Fibroblast of the conjunctiva (primary cell): Measurements from ENCODE around the gene GALR1.
"Not testable (repeated sequence)": the region's sequence is repeated elsewhere in the genome, so short reads cannot be mapped to it uniquely, and the experiment has no call there.

Experiments
- DNase-seq: peaks from one replicate; pipeline ENCODE4 v3.0.0-alpha.2; 2010; ENCODE audit warnings: low read depth

The GALR1 gene, protein sequence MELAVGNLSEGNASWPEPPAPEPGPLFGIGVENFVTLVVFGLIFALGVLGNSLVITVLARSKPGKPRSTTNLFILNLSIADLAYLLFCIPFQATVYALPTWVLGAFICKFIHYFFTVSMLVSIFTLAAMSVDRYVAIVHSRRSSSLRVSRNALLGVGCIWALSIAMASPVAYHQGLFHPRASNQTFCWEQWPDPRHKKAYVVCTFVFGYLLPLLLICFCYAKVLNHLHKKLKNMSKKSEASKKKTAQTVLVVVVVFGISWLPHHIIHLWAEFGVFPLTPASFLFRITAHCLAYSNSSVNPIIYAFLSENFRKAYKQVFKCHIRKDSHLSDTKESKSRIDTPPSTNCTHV

DNA sequence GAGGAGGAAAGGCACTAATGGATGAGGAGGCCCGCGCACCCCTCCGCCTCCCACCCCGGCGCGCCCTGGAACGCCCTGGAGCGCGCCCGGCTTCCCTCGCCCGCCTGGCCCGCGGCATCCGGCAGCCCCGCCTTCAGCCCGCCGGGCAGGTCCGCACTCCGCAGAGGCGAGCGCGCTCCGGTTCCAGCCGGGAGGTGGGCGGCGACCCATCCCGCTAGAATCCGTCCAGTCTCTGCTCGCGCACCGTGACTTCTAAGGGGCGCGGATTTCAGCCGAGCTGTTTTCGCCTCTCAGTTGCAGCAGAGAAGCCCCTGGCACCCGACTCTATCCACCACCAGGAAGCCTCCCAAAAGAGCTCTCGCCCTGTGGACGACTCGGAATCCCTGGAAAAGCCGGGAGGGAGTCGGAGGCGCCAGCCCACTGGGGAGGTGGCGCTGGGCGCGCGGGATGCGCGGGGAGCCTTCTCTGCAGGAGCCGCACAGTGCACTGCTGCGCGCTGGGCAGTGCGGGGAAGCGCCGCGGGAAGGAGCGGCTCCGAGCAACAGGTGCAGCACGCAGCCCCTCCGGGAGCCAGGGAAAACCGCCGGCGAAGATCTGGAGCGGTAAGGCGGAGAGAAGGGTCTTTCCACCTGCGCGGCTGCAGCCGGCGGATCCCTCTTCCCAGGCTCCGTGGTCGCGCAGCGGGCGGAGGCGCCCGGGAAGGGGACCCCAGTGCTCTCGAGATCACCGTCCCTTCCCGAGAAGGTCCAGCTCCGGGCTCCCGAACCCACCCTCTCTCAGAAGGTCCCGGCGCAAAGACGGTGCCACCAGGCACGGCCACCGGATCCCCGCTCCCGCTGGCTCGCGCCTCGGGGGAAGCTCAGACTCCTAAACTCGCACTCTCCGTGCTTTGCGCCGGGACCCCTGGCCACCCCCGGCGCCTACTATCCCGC lies at the start of gene GALR1:
Gene GALR1 (plus strand): TSS at position 280 of the 932 bp plus-strand sequence. CDS start 701 bp downstream, outside the sequence.
- DNase-seq = no peak

DNA sequence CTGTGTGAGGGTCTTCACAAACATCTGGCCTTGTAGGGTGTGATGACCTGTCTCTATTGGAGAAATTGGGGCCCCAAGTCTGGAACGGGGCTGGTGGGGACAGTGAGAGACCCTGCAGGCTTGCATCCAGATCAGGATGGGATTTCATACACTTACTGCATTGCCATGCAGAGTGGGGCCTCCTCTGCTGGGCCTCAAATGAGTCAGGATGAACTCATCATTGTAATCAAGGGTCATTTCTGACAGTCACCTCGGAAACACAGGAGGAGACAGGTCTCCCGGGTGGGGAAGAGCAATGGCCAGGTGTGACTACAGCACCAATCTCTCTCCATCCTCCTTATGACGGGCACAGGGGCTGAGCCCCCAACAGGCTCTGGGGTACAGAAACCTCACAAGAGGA lies 48.1 kb upstream of the GALR1 start:
- DNase-seq = no peak

DNA sequence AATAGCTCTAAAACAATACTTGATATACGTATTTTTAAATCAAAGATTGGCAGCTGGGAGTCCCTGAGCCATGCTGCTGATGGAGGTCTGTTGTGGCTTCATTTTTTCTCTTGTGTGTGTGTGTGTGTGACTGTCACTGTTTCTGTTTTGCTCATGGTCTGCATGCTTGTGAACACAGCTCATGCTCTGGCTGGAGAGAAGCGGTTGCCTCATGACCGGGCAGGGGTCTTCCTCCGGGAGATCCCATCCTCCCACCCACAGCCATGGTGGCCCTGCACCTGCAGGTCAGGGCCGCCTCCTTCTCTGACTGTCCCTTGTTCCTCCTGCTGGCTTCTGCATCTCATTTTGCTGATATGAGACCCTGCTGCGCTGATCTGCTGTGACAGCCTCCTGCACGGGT lies 47.3 kb upstream of the GALR1 start:
- no peak for DNase-seq

DNA sequence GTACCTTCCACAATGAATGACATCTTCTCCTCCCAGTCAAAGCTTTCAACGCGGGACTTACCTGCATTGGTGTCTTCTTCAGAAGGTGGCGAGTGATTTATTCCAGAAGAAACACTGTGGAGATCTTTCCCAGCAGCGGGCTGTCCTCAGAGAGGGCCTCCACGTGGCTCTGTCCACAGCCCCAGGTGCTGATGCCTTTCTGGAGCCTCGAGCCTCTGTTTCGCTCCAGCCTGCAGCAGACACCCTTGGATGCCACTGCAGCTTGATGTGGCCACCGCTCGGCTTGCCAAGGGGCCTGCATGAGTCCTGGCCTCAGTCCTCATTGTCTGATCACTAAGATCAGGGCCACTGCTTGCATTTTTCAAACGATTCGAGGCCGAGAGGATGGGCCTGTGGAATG lies 46.6 kb upstream of the GALR1 start:
- no peak for DNase-seq

DNA sequence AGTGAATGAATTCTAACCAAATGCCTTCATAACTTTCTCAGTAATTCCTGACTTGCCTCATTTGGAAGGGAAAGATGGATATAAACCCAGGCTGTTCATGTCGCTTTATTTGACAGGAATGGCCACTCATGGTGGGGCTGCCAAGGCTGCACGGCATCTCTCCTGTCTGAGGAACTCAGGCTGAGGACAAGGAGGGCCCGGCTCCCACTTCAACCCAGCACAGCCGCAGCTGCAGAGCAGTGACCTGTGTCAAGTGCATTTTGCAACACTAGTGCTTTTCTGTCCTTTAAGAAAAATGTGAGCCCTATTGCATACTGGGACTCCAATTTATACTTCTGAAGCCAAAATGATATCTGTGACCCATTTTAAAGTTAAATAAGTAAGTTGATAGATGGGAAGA lies 45.8 kb upstream of the GALR1 start:
- no peak for DNase-seq

DNA sequence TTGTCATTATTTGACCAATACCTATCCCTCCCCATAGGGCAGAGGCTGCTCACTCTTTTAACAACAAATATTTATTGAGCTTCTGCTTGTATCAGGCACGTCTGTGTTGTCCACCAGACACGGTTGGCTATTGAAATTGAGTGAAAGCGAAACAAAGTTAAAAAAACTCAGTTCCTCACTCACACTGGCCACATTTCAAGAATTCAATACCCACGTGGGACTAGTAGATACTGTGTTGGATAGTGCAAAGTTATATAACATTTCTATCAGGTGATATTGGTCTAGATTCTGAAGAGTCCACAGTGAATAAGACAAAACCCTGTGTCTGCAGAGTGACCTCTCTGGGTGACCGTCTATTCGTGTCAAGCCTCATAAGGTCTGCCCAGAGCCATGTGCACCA lies 43.9 kb upstream of the GALR1 start:
- no peak for DNase-seq

DNA sequence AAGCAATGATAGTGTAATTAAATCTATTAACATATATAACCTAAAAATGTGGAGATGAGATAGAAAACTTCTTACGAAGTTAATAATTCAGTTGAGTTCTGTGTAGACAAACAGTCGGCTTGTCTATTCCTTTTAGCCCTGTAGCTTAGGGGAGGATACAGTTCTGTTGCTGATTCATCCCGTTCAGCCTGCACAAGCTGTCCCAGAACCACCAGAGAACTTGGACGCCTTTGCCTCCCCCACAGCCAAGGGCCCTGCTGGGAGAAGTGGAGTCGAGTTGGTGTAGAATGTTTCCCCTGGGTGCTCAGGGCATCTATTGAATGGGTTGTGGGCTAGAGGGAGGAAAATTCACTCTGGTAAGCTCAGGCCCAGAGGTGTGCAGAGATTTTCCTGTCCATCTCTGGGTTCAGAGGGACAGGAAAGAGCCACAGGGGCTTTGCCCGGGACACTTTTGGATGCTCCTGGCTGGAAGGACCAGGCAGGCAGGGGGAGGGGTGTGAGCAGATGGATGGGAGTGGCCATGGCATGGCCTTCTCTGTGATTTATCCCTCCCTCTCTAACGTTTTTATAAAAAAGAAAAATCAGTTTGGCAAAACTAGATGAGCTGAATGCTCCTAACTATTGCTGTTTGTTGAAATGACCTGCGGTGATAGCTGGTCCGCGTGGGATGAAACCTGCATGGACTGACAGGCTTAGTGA lies 42.8 kb upstream of the GALR1 start:
- DNase-seq = peak; percentile 84

DNA sequence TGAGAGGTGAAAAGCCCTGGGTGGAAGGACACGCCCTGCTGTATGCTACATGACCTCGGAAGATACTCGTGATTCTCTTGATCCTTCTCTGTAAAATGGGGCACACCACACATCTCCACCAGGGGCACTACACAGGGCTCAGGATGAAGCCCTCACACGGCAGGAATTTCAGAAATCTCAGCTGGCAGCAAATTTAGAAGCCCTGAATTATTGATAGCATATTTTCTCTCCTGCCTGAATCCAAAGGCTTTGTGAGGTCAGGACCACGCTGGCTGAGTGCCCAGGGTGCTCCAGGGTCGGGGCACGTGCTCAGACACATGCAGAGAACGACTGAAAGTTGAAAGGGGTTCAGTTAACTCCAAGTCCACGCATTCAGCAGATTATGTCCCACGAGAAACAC lies 42.1 kb upstream of the GALR1 start:
- peak; percentile 90 for DNase-seq

DNA sequence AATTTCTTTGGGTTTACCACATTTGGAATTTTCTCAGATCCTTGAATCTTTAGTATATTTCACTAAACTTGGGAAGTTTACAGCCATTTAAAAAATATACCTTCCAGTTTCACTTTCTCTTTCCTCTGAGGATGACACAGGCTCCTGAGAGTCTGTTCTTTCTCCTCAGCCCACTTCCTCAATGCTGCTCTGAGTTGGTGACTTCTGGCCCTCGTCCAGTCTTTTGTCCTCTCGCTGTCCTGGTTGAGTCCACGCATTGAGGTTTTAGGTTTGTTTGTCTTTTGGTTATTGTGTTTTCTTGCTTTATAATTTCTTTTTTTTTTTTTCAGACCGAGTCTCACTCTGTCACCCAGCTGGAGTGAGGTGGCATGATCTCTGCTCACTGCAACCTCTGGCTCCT lies 40.7 kb upstream of the GALR1 start:
- no peak for DNase-seq

DNA sequence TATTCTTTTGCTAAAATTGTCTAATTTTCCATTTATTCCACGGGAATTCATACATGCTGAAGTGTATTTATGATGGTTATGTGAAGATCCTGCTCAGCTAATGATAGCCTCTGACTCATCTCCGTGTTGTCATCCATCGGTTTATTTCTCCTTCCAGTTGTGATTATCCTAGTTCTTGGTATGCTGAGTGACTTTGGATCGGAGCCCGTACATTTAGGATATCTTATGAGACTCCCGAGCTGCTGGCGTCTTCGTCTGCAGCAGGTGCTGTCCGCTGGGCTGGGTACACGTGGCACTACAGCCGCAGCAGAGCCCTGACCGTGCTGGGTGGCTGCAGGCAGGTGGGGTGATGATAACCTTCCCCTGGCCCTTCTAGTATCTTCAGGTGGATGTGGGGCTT lies 40.1 kb upstream of the GALR1 start:
- DNase-seq = no peak

DNA sequence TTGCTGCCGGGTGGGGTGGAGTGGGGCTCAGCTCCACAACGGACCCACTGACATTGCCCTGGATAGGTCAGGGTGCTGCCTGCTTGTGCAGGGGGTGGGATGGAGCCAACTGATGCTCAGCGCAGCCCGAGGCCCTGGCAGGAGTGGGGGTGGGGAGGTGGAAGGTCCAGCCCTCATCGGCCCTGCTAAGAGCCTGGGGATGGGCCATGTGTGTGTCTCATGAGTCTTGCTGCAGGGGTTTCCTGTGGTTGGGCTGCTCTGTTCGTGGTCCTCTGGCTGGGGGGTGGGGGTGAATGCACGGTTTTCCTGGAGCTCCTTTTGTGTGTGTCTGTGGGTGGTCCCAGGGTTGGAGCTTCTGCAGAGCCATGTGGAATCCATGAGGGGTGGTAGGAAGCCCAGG lies 39.4 kb upstream of the GALR1 start:
- DNase-seq = no peak

DNA sequence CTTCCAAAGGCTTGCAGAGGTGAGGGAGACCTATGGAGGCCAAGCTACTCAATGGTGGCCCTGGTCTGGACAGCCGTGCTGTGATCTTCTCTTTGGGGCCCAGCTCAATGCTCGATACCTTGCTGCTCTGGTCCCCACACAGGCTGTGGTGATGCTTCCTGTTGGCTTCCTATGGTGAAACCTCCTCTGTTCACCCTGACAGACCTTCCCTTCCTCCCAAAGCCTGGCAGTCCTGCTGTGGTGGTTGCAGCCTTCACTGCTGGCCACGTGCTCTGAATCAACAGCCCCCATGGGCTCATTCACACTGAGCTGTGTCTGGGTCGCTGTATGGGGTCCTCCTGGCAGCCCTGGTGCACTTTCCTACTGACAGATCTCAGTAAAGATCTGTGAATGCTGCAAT lies 31.0 kb upstream of the GALR1 start:
- DNase-seq = no peak

DNA sequence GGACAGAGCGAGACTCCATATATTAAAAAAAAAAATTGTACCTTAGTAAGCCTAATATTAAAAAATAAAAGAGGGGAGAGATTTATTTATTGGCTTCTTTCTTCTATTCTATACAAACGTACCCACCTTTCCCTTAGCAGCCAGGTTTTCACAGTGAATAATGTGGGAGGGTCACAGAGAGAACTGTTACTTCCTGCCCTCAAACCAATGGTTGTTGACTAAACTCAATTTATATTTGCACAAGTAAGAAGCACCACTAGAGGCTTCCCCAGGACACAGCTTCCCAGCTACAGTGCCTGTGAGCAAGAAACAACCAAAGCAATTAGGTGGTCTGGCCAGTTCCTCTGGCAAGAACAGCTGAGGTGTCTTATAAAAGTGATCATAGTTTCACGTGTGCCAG lies 28.9 kb upstream of the GALR1 start:
- no peak for DNase-seq

DNA sequence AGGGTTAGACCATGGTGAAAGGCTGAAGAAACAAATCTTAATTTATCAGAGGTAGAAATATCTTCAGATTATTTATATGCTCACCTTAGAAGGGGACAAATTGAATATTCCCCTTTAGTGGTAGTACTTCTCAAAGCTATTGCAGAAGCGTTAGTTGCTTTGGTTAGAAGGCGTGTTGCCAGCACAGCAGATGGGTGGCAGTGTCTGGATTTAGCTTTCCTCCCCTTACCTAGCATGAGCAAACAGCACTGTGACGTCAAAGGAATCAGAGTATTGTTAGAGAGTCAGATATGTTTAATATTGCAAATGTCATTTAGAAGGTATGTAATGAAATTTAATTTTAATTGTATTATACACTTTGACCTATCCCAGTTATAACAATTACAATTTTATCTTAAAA lies 27.2 kb upstream of the GALR1 start:
- DNase-seq = no peak

DNA sequence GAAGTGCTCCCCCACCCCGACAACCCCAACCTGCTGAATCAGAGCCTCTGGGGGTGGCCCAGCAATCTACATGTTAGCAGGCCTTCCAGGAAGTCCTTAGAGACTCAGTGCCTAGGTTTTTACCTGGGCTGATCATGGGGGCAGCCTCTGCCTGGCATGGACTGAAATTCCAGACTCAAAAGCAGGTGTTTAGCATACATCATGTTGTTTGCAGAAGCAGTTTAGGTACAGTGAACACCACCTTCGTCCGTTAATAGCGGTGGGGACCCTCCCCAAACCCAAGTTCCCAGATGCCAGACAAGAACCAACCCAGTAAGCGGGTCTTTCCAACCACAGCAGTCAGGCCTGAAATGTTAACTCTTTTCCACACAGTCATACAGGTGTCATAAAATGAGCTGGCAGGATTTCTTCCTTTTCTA lies 26.4 kb upstream of the GALR1 start:
- no peak for DNase-seq

DNA sequence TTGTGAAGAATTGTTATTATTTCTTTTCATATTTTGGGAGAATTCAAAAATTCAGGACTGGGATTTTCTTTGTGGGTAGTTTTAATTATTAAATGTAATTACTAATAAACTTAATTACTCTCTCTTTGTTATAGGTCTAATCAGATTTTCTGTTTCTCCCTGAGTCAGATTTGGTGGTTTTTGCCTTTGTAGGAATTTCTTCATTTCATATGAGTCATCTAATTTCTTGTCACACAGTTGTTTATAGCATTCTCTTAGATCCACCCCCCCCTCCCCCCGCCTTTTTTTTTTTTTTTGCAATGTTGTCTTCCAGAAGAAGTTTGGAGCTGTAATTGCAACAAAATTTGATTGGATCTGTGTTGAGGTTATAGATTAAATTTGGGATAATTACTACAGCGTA lies 26.0 kb upstream of the GALR1 start:
- DNase-seq = no peak

DNA sequence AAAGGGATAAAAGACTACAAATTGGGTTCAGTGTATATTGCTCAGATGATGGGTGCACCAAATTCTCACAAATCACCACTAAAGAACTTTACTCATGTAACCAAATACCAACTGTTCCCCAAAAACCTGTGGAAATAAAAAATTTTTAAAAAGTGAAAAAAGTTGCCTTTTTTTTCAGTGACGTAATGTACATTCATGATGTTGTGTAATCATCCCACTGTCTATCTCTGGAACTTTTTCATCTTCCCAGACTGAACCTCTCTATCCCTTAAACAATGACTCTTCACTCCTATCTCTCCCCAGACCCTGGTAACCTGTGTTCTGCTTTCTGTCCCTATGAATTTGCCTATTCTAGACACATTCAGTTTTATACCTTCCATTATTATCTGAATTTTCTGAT lies 19.0 kb upstream of the GALR1 start:
- no peak for DNase-seq

DNA sequence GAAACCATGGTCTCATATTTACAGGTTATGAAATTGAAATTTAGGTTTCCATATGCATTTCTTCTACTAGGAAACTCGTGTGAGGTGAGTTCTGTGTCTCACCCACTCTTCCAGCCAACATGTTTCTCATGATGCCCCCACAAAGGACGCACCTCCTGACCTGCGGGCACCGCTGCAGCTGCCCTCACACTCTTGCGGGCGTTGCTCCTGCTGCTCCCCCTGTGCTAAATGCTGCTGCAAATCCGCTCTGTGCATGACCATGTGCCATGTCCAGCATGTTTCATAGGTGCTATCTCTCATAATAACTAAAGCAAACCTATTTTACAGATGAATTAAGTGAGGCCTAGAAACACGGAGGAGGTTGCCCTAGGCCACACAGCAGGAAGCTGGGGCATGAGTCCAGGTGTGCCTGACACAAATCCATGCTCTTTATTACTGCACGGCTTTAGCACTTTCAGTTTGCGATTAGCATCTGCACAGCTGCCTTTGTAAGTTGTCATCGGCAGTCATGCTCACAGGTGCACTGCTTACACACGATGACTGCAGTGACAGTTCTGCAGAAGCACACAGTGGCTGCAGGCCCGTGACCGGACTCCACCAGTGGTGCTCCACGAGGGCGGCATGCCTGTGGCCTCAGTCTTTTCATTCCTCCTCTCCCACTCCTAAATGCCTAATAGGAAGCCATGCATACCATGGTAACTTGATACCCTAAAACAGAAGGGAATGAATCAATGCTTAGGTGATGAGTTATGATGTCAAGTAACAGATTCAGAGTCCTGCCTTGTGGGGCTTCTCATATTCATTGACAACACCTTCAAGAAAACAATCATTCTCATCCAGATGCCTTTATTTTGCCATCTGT lies 14.9 kb upstream of the GALR1 start:
- DNase-seq = no peak

DNA sequence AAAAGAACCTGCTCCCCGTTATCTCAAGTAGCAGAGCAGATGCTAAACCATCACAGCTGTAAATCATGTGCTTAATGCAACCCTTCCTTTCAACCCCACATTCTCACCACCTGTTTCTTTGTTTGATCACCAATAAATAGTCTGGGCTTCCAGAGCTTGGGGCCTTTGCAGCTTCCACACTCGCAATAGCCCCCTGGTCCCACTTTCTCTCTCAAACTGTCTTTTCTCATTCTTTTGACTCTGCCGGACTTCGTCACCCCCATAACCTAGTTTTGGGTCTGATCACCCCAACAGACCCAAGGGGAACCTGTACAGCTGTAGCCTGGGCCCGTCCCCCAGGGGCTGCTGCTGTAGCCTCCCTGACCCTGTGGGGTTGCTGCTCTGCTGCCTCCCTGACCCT lies 10.4 kb upstream of the GALR1 start:
- DNase-seq = not testable (repeated sequence)

DNA sequence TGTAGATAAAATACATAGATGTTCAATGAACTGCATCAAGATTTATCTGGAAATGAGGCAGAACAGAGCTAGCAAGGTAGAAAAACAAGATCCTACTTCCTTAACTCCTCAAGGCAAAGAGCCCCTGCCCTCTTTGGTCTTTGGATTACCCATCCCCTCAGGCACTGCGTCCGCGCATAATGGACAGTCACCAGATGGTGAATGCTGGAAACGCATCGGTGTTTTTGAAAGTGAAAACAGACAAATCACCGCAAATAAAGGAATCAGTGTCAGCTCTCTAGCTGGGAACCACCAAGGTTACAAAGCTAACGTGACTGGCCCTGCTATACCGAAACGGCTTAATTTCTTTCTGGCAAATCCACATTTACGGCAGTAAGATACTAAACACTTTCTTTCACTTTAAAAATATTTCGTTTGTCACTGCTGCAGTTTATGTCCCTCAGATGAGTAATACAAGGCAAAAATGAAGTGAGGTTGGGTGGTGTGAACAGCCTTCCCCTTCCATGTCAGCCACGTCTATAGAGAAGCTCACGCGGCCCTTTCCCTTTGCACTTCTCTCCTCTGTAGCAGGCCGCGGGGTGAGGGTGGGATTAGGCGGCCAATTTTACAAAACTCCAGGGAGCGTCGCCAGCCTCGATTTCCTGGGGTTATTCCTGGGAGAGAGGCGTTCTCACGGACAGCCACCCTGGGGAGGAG lies 627 bp upstream of the GALR1 start:
- DNase-seq = no peak

DNA sequence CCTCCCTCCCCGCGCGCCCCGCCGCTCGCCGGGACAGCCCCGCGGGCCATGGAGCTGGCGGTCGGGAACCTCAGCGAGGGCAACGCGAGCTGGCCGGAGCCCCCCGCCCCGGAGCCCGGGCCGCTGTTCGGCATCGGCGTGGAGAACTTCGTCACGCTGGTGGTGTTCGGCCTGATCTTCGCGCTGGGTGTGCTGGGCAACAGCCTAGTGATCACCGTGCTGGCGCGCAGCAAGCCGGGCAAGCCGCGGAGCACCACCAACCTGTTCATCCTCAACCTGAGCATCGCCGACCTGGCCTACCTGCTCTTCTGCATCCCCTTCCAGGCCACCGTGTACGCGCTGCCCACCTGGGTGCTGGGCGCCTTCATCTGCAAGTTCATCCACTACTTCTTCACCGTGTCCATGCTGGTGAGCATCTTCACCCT lies 865 bp downstream of the GALR1 start:
- no peak for DNase-seq
